DOHH2 (cell line): ENCODE results near the gene SNCG.
"Not testable (repeated sequence)": the region's sequence is repeated elsewhere in the genome, so short reads cannot be mapped to it uniquely, and the experiment has no call there.

Experiments
- H3F3A ChIP-seq: fragments of 200-600 bp; sonication (generic), shearing (Covaris generic); 2 replicates; pipeline ENCODE4 v1.6.0; 2016; ENCODE audit warnings: antibody characterized with exemption, mild to moderate bottlenecking; ENCODE audit not compliant: control insufficient read depth, insufficient read depth
- H3K27ac ChIP-seq: fragments of 200-600 bp; sonication (generic); 2 replicates; pipeline ENCODE4 v1.5.1; 2014; ENCODE audit warnings: low read depth, mild to moderate bottlenecking, low read length, moderate library complexity
- H3K27me3 ChIP-seq: fragments of 200-600 bp; sonication (generic); 2 replicates; pipeline ENCODE4 v1.6.1; 2014; ENCODE audit warnings: mild to moderate bottlenecking, low read length, mixed read lengths; ENCODE audit not compliant: control insufficient read depth
- H3K36me3 ChIP-seq: fragments of 200-600 bp; sonication (generic); 2 replicates; pipeline ENCODE4 v1.6.1; 2014; ENCODE audit warnings: mild to moderate bottlenecking, low read length, moderate library complexity, mixed read lengths; ENCODE audit not compliant: control insufficient read depth
- H3K4me1 ChIP-seq: fragments of 200-600 bp; sonication (generic); 2 replicates; pipeline ENCODE4 v1.6.1; 2014; ENCODE audit warnings: mild to moderate bottlenecking, low read length, mixed read lengths; ENCODE audit not compliant: control insufficient read depth
- H3K4me2 ChIP-seq: fragments of 200-600 bp; sonication (generic); 2 replicates; pipeline ENCODE4 v1.6.0; 2014; ENCODE audit warnings: mild to moderate bottlenecking, low read length, moderate library complexity
- H3K4me3 ChIP-seq: fragments of 200-600 bp; sonication (generic); 2 replicates; pipeline ENCODE4 v1.5.1; 2014; ENCODE audit warnings: mild to moderate bottlenecking, low read length, mixed read lengths
- H3K79me2 ChIP-seq: fragments of 200-600 bp; sonication (generic); 2 replicates; pipeline ENCODE4 v1.6.1; 2014; ENCODE audit warnings: mild to moderate bottlenecking, low read length, mixed read lengths; ENCODE audit not compliant: control insufficient read depth
- H3K9me2 ChIP-seq: fragments of 200-600 bp; sonication (generic); replicated peaks from 2 replicates; pipeline ENCODE4 v1.6.1; 2014; ENCODE audit warnings: mild to moderate bottlenecking, low read length, mixed read lengths; ENCODE audit not compliant: control insufficient read depth
- H3K9me3 ChIP-seq: fragments of 200-600 bp; sonication (generic); 2 replicates; pipeline ENCODE4 v1.6.1; 2014; ENCODE audit warnings: antibody characterized with exemption, low read length, mixed read lengths; ENCODE audit not compliant: control insufficient read depth, insufficient read depth
- H4K20me1 ChIP-seq: fragments of 200-600 bp; sonication (generic); 2 replicates; pipeline ENCODE4 v1.6.0; 2014; ENCODE audit warnings: low read depth, mild to moderate bottlenecking, antibody characterized with exemption, low read length, moderate library complexity; ENCODE audit not compliant: control insufficient read depth, insufficient read depth
- CTCF ChIP-seq: fragments of 200-600 bp; sonication (generic); IDR thresholded peaks from one replicate; pipeline ENCODE4 v1.5.1; 2014; ENCODE audit warnings: antibody characterized with exemption, mild to moderate bottlenecking, low read depth, low read length; ENCODE audit not compliant: poor library complexity, severe bottlenecking
- EZH2phosphoT487 ChIP-seq: fragments of 200-600 bp; sonication (generic); IDR thresholded peaks from 2 replicates; pipeline ENCODE4 v1.6.1; 2017; ENCODE audit warnings: borderline replicate concordance, mild to moderate bottlenecking, antibody characterized with exemption, low read length, moderate library complexity, mixed read lengths

Gene SNCG

GRCh38 chr10:86988520-86988919 is 30.1 kb downstream of the SNCG start:
- Histone ChIP-seq H4K20me1 (no peaks in the 10 kb centered on the region), H3K27ac (no peak overlapping the region), H3K9me2 (no peaks in the 10 kb centered on the region), H3K9me3 (no peaks in the 10 kb centered on the region), H3F3A (no peaks in the 10 kb centered on the region), H3K36me3 (no peaks in the 10 kb centered on the region), H3K4me1 (no peaks in the 10 kb centered on the region), H3K27me3 (peaks cover 25% of the 10 kb centered on the region), H3K4me2 (no peak overlapping the region), H3K79me2 (no peaks in the 10 kb centered on the region), H3K4me3 (no peak overlapping the region)
- no peak for TF ChIP-seq CTCF
- no peak for TF ChIP-seq EZH2phosphoT487

- H3K4me3 ChIP-seq, H3K27ac ChIP-seq: not testable (repeated sequence)
Observed at GRCh38 chr10:86991362-86991761, 33.0 kb downstream of the SNCG start.

GRCh38 chr10:86992456-86992855 is 34.1 kb downstream of the SNCG start:
- H3K4me2 ChIP-seq, result no peak overlapping the region
- no peaks in the 10 kb centered on the region for H3K9me3 ChIP-seq
- H3K9me2 ChIP-seq, result no peaks in the 10 kb centered on the region
- no peaks in the 10 kb centered on the region for H3K4me1 ChIP-seq
- H3K4me3 ChIP-seq, result no peak overlapping the region
- no peak overlapping the region for H3K27ac ChIP-seq
- H3K79me2 ChIP-seq, result no peaks in the 10 kb centered on the region
- H3K27me3 ChIP-seq, result peaks cover 27% of the 10 kb centered on the region
- TF ChIP-seq EZH2phosphoT487 (no peak), CTCF (no peak)
- H3F3A ChIP-seq, result no peaks in the 10 kb centered on the region
- no peaks in the 10 kb centered on the region for H4K20me1 ChIP-seq
- no peaks in the 10 kb centered on the region for H3K36me3 ChIP-seq

More at GRCh38 chr10:86991362-86991761, 33.0 kb downstream of the SNCG start:
- not testable (repeated sequence) for H3K4me2 ChIP-seq, H3K79me2 ChIP-seq, H3K9me2 ChIP-seq, H3K4me1 ChIP-seq, H3K9me3 ChIP-seq, H3K36me3 ChIP-seq, H4K20me1 ChIP-seq, H3F3A ChIP-seq
- peaks cover 25% of the 10 kb centered on the region for H3K27me3 ChIP-seq

DNA sequence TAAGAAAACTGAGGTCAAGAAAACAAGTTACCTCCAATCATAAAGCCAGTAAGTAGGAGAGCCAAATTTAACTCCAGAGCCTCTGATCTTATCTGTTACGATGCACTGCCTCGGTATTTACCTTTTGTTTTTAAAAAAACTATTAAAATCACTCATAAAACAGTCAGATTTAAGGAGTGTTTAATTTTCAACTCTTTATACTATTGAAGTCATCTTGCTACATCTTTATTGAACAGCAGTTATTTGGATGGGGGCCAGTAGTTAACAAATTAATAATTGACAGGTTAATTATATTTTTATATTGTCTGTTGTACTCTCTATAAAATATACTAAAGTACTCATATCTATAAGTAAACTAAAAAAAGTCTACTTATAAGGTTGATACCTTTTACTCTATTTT is 34.5 kb downstream of the SNCG start:
- H3K79me2 ChIP-seq, result no peaks in the 10 kb centered on the region
- TF ChIP-seq EZH2phosphoT487 (no peak), CTCF (no peak)
- H3K4me1 ChIP-seq, result no peaks in the 10 kb centered on the region
- H3K27ac ChIP-seq, result no peak overlapping the region
- H3F3A ChIP-seq, result no peaks in the 10 kb centered on the region
- no peaks in the 10 kb centered on the region for H3K9me3 ChIP-seq
- no peaks in the 10 kb centered on the region for H3K9me2 ChIP-seq
- no peaks in the 10 kb centered on the region for H3K36me3 ChIP-seq
- peaks cover 23% of the 10 kb centered on the region for H3K27me3 ChIP-seq
- H3K4me3 ChIP-seq, result no peak overlapping the region
- H3K4me2 ChIP-seq, result no peak overlapping the region
- no peaks in the 10 kb centered on the region for H4K20me1 ChIP-seq

DNA sequence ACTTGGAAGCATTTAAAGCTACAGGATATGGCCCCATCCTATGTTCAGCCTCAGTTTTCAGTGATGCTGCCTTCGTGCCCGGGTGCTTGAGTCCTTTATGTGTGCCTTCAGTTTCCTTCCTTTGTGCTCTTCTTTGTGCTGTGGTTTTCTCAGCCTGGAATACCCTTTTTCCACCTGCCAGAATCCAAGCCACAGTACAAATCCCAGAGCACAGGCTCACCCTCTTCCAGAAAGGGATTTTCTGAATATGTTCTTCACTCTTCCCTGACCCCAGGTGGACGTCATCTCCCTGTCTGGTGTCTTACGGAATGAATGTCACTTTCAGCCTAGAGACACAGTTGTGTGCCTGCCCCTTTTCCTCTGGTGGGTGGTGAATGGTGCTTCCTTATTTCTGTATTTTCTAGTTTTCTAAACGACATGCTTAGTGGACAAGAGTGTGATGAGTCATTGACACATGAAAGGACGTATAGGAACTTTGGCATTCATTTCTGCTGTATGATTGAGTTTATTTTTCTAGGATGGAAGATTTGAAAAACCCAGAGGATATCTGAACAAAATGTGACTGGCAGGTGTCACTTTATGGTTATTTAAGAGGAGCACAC is 41.5 kb downstream of the SNCG start:
- not testable (repeated sequence) for H3K9me2 ChIP-seq, H3K36me3 ChIP-seq, H3K27me3 ChIP-seq, H3F3A ChIP-seq, H3K79me2 ChIP-seq, H3K4me3 ChIP-seq, H4K20me1 ChIP-seq, H3K4me1 ChIP-seq, H3K27ac ChIP-seq, H3K9me3 ChIP-seq, H3K4me2 ChIP-seq
